Activated CD4-positive, alpha-beta T cell treated with anti-CD3 and anti-CD28 coated beads, Interleukin-2, amount 50 U/mL, for 24 hours (primary cell): ENCODE measurements around the gene PSENEN.

ENCODE experiments used
- DNase-seq, 2 donors: peaks; one replicate each; pipeline ENCODE4 v3.0.0-alpha.2; 2020; ENCODE audit warnings: low read depth in 1 of 2, low spot score in 1 of 2

PSENEN gene

DNA sequence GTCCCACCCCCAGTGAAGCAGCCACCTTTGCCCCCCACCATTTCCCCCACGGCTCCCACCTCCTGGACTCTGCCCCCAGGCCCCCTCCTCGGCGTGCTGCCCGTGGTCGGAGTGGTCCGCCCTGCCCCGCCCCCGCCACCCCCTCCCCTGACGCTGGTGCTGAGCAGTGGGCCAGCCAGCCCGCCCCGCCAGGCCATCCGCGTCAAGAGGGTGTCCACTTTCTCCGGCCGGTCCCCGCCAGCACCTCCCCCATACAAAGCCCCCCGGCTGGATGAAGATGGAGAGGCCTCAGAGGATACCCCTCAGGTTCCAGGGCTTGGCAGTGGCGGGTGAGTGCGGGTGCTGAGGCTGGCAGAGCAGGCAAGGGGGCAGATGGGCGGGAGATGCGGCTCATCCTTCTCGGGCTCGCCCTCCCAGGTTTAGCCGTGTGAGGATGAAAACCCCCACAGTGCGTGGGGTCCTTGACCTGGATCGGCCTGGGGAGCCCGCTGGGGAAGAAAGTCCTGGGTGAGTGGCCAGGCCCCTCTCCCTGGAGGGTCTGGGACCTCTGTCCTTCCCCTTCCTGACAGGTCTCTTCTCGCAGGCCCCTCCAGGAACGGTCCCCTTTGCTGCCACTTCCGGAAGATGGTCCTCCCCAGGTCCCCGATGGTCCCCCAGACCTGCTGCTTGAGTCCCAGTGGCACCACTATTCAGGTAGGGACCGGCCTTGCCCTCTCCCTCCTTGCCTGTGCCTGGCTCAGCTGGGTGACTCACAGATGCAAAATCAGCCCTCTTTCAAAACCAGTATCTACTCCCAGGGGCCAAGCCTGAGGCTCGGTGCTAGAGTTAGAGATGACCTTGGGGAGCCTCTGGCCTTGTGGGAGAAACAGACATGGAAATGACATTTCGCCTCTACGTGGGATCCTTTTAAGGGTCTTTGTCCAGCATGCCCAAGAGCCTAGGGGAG, 12.0 kb upstream of the PSENEN start:
- DNase-seq = no peak

DNA sequence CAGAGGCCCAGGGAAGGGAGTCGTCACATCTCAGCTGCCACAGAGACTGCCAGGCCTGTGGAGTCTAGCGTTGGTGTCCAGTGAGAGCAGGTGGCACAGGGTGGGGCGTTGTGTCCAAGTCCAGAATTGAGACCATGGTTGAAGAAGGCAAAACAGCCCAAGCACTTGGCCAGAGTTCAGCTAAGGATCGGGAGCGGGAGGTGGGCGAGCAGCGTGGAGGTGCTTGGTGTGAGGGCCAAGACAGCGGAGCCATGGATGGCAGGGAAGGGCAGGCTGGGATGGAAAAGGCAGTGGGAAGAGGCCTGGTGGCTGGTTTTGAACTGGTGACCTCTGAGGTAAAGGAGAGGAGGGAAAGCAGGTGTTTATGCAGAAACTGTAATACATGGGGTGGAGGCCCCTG, 11.2 kb upstream of the PSENEN start:
- DNase-seq = no peak

DNA sequence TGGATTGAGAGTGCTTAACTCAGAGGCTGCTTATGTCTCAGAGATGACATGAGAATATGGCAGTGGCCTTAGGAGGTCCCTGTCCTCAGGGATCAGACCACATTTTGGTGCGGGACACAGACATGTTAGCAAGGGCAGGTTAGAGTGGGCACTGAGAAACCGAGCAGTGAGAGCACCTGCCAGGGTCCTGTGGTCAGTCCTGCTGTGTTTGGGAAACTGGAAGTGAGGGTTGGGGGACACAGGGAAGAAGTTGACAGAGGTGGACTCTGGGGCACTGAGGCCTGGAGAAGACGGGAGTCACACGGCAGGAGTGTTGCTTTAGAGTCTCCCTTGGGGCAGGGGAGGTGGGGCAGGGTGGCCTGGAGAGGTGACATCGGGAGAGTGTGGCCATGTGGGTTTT, 10.6 kb upstream of the PSENEN start:
- DNase-seq = no peak

DNA sequence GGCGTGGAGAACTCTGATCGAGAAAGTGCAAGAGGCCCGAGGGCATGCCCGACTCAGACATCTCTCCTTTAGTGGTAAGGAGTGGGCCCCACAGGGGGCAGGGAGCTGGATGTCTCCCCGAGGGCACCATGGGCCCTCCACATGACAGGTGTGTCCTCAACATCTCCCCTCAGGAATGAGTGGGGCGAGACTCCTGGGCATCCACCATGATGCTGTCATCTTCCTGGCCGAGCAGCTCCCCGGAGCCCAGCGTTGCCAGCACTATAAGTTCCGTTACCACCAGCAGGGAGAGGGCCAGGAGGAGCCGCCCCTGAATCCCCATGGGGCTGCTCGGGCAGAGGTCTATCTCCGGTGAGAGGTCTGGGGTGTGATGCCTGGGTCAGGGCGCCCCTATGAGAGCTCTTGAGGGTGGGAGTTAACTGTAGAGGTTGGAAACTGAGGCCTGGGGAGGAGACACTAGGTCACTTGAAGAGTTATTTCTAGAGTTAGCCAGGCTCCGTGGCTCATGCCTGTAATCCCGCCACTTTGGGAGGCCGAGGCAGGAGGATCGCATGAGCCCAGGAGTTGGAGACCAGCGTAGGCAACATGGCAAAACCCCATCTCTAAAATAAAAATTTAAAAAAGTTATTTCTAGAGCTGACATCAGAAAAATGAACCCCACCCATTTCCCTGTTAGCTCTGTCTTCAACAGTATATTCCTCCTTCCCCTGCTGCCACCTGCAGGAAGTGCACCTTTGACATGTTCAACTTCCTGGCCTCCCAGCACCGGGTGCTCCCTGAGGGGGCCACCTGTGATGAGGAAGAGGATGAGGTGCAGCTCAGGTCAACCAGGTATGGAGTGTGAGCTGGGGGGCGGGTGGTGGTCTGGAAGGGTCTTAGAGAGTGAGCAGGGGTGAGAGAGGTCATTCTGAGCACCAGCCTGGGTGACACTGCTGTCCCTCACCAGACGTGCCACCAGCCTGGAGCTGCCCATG, 8.3 kb upstream of the PSENEN start:
- no peak for DNase-seq

DNA sequence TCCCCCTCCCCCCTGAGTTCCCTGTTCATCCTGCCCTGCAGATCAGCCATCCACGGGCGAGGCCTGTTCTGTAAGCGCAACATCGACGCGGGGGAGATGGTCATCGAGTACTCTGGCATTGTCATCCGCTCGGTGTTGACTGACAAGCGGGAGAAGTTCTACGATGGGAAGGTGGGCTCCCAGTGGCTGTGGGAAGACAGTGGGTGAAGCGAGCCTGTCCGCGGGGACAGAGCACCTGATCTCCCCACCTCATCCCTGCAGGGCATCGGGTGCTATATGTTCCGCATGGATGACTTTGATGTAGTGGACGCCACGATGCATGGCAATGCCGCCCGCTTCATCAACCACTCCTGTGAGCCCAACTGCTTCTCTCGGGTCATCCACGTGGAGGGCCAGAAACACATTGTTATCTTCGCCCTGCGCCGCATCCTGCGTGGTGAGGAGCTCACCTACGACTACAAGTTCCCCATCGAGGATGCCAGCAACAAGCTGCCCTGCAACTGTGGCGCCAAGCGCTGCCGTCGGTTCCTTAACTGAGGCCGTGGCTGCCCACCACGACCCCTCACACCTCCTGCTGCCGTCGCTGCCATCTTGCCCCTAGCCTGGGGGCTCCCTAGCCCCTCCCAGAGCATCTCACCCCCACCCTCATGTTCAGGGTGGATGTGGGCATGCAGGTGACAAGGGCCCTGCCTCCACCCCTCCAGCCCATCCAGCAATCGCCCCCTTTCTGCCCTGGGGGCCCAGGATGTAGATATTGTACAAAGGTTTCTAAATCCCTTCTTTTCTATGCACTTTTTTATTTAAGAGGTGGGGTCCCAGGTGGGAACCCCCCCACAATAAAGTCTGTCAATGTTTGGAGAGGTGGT, 7.2 kb upstream of the PSENEN start:
- DNase-seq = no peak

DNA sequence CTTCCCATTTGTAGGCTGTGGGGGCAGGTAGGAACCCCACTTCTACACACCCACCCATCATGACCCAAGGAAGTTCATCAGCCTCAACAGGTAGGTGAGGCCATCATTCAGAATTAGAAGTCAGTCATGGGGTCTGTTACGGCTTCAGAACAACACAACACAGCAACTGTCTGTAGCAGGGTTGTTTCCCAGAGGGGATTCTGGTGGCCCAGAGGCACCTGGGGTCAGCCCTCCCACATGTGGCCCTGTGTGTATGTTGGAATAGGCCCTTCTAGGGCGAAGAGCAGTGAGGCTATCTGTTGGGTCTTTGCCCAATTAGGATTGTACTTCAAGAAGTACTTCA, 6.6 kb upstream of the PSENEN start:
- no peak for DNase-seq

DNA sequence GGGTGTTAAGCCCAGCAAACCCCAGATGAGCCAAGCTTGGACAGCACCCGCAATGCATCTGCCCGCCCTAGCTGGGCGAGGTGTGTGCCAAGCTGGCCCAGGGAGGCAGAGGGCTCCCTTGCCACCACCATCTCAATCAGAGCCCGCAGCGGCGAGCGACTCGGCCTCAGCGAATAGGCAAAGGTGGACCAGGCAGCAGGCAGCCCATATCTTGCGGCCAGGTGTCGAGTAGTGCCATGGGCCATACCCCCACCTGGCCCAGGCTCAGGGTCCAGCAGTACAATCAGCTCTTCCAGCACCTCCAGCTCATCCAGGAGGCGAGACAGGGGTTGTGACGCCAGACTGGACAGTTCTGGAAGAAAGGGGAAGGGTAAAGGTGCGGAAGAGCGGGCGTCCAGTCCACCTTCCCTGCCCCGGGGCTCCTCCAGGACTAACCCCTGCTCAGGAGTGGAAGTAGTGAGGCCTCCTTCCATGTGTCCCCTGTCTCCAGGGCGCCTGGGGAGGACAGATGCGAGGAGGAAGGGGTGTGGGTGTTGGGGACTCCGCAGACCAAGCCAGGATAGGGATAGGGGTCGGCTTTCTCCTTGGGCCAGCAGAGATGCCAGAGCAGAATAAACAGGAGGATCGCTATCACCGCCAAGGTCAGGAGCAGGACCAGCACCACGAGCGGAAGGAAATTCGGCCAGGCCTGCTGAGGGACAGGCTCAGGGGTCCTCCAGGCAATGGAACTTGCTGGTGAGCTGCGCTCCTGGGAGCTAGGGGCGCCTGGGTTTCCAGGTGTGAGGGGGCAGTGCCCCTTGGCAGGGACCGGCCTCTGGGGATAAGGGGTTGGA, 6.0 kb upstream of the PSENEN start:
- DNase-seq = no peak

DNA sequence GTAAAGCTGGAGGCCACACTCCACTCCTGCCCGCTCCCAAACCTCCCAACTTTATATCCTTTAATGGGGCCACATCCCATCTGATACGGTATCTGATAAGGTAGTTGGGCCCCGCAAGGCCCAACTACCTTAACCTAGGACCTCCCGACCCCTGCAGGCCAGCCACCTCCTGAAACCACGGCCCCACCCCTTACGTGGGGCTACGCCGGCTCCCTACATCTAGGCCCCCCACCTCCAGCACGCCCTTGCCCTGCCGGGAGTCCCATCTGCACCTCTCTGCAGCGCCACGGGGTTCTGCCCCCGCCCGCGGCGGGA, 5.4 kb upstream of the PSENEN start:
- DNase-seq = no peak

DNA sequence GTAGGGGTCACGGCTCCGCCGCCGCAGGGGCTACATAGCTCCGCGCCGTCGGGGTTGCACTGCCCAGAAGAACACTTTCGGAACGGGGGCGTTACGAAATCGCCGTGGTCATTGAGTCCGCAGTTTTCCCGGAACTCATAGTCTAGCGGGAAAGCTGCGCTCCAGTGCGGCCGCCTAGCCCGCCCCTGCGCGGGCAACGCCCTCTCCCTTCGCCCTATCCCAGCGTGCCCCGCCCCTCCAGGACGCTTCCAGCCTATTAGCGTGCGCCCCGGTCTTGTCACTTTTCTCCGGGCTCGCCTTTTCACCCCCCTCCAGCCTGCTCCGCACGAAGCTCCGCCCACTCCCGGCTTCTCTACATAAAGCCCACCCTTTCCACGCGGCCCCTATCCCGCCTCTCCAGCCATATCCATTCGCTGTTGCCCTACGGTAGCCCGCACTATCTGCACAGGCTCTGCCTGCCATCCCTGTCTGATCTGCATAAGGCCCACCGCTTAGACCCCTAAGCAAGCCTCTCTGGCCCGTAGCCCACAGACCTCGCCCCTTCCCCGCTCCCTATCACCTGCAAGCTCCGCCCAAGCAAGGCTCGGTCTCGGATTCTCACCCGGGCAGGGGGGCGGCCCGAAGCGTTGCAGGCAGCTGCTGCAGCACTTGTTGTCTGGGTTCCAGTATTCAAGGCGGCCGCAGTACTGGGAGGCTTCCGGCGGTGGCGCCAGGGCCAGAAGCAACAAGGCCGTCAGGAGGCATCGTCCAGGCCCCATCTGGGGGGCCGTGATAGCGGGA, 4.8 kb upstream of the PSENEN start:
- peak; percentile 82 to 94 for DNase-seq

DNA sequence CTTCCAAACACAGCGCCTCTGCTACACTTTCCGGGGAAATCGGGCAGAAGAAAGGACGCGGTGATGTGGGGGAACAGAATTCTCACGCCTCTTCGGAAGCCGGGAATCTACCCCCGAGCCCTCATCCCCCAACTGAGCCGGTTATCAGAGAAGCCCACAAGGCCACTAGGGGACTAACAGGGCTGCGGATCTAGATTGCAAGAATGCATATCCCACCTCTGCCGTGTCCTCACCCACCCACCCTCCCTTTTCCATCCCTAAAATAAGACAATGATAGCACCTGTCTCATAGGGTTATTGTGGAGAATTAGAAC, 4.3 kb upstream of the PSENEN start:
- DNase-seq = no peak

DNA sequence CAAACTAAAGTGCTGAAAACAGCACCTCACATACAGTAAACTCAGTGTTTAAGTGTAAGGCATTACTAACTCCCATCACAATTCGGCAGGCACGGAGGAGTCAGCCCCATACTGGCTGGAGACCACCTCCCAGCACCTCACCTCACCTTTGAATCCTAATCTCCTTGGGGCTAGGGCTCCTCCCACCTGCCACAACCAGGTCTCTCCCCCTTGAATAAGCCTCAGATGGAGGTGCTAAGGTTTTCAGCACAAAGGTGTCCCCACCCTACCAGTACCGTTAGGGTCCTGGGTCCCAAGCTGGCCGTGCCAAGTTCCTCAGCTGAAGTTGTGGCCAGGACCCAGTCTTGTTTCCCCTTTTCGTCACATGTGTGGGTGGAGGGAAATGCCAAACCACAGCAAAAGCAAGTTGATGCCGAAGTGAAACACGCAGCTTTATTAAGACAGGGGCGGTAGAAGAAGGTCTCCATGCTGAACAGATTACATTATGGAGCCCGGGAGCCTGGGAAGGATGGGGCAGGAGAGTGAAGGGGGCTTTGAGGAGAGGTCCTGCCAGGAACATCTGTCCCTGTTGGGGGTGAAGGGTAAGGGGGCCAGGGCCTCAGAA, 3.2 kb upstream of the PSENEN start, which contains the start of gene IGFLR1:
TSS of gene IGFLR1 (minus strand) at position 332 of the 604 bp plus-strand sequence. CDS start 1,272 bp downstream, outside the sequence.
- DNase-seq = peak in 1 of 2 donors; percentile 85

DNA sequence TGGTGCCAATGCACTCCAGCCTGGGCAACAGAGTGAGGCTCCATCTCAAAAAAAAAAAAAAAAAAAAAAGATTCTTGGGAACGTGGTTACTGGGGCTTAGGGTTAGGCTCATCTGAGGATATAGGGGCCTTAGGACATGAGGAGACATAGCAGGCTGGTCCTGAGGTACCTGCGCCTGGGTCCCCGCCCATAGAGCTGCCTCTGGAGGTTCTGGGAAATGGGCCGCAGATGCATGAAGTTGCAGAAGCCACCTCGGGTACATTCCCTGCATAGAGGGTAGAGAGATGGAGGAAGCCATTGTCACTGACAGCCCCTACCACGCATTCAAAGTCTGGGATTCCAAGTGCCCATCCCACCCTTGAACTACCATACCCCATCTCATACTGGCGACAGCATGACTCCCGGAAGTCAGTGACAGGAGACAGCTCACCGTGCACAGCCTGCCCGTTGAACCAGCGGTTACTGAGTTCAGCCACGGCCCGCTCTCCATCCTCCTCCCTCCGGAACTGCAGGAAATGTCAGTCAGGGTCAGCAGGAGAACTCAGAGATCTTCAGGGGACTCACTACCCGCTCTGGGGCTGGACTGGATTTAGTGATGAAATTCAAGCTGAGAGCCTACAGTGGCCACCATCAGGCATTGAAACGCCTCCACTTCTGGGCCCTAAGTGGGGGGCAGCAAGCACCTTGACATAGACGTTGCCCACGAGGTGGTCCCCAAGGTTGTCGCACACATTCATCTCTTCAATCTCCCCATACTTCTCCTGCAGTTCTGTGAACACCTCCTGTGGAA, 1.6 kb upstream of the PSENEN start:
- no peak for DNase-seq

DNA sequence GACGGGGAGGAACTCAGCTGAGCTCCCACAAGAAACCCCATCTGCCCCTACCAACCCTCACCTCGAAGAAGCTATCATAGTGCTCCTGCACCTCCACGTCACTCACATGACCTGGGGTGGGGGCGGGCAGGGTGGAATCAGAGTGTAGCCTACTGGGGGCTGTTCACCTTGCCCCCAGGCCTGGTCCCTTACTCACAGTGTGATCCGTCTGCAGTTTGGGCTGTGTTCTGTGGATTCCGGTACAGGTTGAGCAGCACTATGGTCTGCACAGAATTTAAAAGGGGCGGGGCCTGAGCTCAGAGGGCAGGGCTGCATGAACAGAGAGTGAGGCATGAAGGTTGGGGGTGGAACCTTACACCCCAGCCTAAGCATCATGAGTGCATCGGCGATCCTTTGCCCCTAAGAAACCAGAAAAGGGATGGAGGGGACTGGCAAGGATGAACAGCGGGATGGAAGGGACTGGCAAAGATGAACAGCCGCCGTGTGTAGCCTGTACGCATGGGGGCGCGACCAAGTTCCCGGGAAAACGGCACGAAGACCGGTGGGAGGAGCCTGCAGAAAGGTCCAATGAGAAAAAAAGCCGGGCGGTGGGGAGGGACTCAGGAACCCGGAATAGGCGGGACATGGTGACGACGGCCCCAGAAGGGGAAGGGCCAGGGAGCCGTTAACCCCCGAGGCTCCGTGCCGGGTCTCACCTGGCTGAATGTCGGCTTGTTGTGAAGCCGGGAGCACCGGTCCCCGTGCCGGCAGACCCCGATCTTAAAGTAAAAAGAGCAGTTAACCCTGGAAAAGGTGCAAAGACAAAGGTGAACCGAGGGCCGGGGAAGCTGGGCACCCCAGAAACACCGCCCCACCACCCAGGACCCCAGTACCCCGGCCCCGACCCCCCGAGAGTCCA, 772 bp upstream of the PSENEN start:
- DNase-seq = peak; percentile 81 to 94

DNA sequence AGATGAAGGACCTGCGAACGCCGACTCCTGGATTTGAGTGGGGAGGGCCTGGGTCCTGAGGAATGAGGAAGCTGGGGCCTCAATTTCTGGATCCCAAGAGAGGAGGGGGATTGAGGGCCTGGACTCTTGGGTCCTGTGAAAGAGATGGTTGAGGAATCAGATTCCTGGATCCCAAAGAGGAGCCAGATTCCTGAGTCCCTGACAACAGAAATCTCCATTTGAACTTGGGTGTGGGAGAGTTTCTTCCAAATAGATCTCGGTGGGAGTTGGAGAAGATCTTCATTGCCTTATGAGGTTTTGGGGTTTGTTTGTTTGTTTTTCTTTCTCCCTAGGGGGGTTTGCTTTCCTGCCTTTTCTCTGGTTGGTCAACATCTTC, 624 bp downstream of the PSENEN start:
- DNase-seq = no peak

DNA sequence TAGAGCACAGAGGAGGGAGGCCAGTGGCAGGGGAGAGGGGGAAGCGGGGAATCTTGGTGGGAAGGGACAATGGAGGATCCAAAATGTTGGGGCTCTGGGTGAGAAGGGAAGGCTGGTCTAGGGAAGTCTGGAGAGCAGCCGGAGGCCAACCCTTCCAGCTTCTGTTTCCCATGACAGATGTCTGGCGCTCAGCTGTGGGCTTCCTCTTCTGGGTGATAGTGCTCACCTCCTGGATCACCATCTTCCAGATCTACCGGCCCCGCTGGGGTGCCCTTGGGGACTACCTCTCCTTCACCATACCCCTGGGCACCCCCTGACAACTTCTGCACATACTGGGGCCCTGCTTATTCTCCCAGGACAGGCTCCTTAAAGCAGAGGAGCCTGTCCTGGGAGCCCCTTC, 1.1 kb downstream of the PSENEN start:
- DNase-seq = no peak

DNA sequence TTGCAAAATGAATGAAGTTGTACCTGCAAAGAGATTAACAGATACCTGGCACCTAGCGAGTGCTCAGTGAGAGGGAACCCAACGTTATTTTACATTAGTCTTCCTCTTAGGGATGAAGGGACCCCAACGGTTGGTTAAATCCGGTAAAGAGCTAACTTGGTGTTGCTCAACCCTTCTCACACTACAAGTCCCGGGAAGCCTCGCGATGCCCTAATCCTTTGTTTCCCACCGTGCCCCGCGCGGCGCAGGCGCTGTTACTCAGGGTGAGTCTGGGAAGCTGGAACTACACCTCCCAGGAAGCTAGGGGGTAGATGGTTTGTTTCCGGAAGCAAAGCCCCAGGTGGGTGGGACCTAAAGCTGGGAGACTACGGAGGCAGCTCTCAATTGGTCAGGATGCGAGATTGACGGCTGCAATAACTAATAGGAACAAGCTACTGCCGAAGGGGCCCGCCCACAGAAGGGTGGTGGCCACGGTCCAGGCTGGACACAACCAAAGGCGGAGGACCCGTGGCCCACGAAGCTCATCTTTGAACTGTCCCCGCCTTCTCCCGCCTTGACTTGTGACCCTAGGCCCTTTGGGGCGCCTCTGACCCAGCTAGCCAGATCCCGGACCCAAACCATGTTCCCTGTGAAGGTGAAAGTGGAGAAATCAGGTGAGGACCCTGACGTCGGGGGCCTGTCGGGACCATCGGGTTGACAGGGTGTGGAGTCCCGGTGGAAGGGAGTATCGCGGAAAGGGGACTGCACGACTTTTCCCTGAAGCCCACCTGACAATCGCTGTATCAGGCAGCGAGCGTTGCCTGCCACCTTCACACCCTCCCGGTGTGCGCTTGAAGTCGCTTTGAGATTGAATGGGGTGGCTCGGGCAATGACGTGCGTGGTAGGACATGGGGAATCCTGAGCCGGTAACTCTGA, 2.9 kb downstream of the PSENEN start, which contains the start of gene LIN37:
TSS of gene LIN37 (plus strand) at position 471 of the 915 bp plus-strand sequence. CDS start at position 620, 149 bp downstream.
- peak; percentile 90 to 99 for DNase-seq
